HG03135 (cell line): Measurements from ENCODE around the gene CPLX1.

Experiments used
- ATAC-seq: cut with Tn5 transposase; IDR thresholded peaks from one replicate; pipeline ENCODE4 v1.9.1; 2021; ENCODE audit warnings: mild to moderate bottlenecking, moderate library complexity; ENCODE audit not compliant: unreplicated experiment

CPLX1 gene

GRCh38 chr4:856225-856901 lies 30.4 kb upstream of the CPLX1 start:
- ATAC-seq, result no peak

GRCh38 chr4:855880-856224 lies 29.9 kb upstream of the CPLX1 start:
- no peak for ATAC-seq

DNA sequence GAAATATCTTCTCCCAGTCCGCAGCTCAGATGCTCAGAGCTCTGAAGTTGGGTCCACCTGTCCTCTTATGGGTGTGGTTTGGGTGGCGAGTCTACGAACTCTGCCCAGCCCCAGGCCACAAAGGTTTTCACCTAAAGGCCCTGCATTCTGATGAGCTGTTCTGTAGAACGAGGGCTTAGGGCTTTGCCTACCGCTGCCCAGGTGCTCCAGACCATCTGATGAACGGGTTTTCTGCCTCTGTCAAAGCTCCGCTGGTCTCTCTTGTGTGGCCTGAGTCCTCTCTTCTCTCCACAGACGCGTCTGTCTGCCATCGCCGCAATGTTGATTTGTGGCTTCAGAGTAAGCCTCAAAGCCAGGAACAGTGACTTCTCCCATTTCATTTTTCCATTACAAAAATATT lies 28.4 kb upstream of the CPLX1 start:
- no peak for ATAC-seq

DNA sequence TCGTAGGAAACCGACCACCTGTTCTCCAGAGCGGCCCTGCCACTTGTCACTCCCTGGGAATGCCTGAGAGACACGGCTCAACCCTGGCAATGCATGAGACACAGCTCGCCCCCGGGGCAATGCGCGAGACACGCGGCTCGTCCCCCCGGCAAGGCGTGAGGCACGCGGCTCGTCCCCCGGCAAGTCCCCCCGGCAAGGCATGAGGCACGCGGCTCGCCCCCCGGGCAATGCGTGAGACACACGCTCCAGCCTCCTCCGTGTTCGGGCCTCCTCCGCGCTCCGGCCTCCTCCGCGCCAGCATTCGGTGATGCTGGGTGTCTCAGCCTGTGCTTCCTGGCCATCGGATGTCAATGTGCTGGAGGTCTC lies 27.5 kb upstream of the CPLX1 start:
- no peak for ATAC-seq

DNA sequence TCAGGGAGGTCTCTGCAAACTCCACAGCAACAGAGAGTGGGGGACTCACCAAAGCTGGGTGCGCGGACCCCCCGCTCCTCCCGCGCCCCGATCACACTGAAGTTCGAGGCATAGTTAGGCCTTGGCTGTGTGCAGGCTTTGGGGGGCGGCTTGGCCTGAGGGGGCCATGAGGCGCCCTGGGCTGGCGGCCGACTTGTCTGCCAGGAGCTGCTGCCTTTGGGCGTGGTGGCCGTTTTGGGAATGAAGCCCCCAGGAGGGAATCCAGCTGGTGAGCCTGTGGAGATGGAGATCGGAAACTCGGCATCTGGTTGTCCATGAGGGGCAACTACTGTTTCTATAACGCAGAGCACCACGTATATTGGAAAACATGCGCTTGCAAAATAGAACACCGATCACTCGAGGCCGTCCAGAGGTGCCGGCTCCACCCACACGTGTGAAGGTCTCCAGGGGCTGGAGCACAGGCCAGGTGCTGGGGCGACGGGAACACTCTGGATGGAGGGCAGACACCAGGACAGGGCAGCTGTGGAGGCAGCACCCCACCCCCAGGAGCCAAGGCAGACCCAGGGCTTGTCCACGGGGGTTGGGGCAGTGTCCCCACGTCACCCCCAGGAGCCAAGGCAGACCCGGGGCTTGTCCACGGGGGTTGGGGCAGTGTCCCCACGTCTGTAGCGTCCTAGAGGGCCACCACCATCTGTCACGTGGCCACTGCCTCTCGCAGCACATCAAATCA lies 25.9 kb upstream of the CPLX1 start:
- ATAC-seq, result no peak

GRCh38 chr4:850323-850945 lies 24.5 kb upstream of the CPLX1 start:
- ATAC-seq, result no peak

- ATAC-seq, result no peak
These were observed 23.7 kb upstream of the CPLX1 start for GRCh38 chr4:849478-850175.

- no peak for ATAC-seq
These were observed 23.0 kb upstream of the CPLX1 start for GRCh38 chr4:848803-849477.

- ATAC-seq, result no peak
These were observed 22.4 kb upstream of the CPLX1 start for GRCh38 chr4:848307-848691.

GRCh38 chr4:845836-846251 lies 19.9 kb upstream of the CPLX1 start:
- no peak for ATAC-seq

DNA sequence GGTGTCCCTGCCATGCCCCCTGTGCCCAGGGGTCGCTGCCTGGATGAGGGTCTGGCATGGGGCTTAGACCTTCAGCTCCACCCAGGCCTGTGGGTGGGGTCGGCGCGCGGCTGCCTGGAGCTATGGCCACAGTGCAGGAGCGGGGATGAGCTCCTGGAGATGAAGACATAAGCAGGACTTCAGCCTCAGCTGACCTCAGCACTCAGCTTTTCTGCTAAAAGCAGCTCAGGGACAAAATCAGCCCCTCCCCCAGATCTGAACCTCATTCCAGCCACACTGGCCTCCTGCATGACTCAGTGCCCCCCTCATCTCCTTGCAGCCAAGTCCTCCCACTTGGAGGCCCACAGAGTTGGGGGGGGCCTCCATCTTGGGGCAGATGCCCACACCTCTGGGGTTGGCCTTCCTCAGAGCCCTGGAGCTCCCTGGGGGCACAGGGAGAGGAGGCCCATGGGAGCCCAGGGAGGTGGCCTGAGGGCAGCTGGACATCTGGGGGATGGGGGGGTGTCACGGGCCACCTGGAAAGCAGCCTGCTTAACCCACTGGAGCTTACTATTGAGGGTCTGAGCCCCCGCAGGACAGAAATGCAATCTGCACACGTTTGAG lies 19.4 kb upstream of the CPLX1 start:
- no peak for ATAC-seq

DNA sequence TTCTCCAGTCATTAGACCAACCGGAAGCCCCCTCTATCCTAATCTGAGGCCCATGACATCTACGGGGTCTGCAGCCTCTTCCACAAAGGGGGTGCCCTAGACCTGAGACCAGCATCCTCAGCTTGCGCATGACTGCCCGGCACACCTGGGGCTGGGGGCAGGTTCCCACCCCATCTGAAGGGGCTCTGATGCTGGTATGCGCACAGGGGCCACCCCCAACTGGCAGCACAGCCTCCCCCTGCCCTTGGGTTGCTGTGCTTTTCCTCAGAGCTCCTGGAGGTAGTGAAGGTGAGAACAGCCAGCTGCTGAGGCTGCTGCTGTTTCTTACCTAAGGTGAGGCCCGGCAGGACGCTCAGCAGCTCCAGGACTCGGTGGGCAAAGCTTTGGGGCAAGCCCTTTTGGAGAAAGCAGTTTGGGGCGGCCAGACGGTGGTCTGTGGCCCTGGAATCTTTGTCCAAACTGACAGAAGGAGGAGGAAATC lies 18.9 kb upstream of the CPLX1 start:
- no peak for ATAC-seq

- no peak for ATAC-seq
These were observed 13.9 kb upstream of the CPLX1 start for GRCh38 chr4:839675-840443.

GRCh38 chr4:837772-838171 lies 11.8 kb upstream of the CPLX1 start:
- ATAC-seq, result no peak

GRCh38 chr4:836750-837301 lies 10.9 kb upstream of the CPLX1 start:
- ATAC-seq, result no peak

- ATAC-seq, result no peak
These were observed 10.1 kb upstream of the CPLX1 start for GRCh38 chr4:836003-836511.

GRCh38 chr4:835148-836002 lies 9.4 kb upstream of the CPLX1 start:
- ATAC-seq, result no peak

DNA sequence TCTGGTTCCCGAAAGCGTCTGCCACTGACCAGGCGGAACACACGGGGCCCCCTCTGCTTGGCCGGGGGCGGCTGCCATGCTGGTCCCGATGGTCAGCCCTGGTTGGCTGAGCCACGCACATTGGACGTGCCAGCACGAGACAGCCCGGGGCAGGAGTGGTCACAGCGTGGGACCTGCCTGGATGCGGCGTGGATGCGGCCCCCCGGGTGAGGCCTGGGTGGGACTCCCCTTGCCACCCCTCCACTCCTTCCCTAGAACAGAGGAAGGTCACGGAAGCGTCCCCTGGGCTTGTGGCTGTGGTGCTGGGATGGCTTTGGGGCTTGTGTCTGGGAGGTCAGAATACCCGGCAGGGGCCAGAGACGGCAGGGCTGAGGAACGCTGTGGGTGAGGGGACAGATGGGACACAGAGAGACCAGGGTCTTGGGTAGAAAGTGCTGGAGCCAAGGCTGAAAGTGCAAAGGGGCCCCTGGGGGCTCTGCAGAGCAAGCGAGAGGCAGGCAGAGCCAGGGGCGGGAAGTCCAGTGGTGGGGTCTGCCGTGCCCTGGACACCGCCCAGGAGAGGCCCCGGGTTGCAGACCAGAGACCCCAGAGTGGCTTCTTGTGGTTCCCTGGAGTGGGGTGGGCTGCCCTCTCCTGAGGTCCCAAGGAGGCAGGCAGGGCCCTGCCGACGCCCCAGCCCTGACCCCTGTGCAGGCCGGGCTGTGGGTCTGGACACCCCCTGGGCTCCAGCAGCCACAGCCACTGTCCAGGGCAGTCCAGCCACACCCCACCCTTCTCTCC lies 8.6 kb upstream of the CPLX1 start:
- no peak for ATAC-seq
